NT2/D1 (cell line): ENCODE results near the gene CDKN2B.

Experiments
- DNase-seq: peaks from one replicate; pipeline ENCODE4 v3.0.0-alpha.2; 2011; ENCODE audit warnings: low read depth, low spot score
- H3K27me3 ChIP-seq: 2 replicates; pipeline ENCODE4 v1.6.0; 2011; ENCODE audit warnings: mild to moderate bottlenecking; ENCODE audit not compliant: insufficient read length, insufficient read depth
- H3K36me3 ChIP-seq: 2 replicates; pipeline ENCODE4 v1.6.1; 2011; ENCODE audit warnings: mild to moderate bottlenecking, low read length, mixed read lengths; ENCODE audit not compliant: insufficient read depth, insufficient read length
- H3K4me1 ChIP-seq: 2 replicates; pipeline ENCODE4 v1.5.1; 2011; ENCODE audit not compliant: insufficient read depth, insufficient read length
- H3K4me3 ChIP-seq: 2 replicates; pipeline ENCODE4 v1.5.1; 2011; ENCODE audit warnings: low read depth; ENCODE audit not compliant: insufficient read length
- H3K9ac ChIP-seq: 2 replicates; pipeline ENCODE4 v1.6.0; 2011; ENCODE audit warnings: low read depth; ENCODE audit not compliant: insufficient read length
- H3K9me3 ChIP-seq: 2 replicates; pipeline ENCODE4 v1.5.1; 2011; ENCODE audit warnings: mild to moderate bottlenecking, low read length; ENCODE audit not compliant: insufficient read depth
- SUZ12 ChIP-seq: IDR thresholded peaks from 2 replicates; pipeline ENCODE4 v1.6.1; 2011; ENCODE audit not compliant: insufficient read length, insufficient read depth; ENCODE audit errors: extremely low read depth
- YY1 ChIP-seq: IDR thresholded peaks from 2 replicates; pipeline ENCODE4 v1.6.1; 2011; ENCODE audit not compliant: insufficient read length, insufficient read depth
- ZNF274 ChIP-seq: IDR thresholded peaks from 2 replicates; pipeline ENCODE4 v1.6.1; 2011; ENCODE audit warnings: mild to moderate bottlenecking, low read depth, low read length

CDKN2B gene

DNA sequence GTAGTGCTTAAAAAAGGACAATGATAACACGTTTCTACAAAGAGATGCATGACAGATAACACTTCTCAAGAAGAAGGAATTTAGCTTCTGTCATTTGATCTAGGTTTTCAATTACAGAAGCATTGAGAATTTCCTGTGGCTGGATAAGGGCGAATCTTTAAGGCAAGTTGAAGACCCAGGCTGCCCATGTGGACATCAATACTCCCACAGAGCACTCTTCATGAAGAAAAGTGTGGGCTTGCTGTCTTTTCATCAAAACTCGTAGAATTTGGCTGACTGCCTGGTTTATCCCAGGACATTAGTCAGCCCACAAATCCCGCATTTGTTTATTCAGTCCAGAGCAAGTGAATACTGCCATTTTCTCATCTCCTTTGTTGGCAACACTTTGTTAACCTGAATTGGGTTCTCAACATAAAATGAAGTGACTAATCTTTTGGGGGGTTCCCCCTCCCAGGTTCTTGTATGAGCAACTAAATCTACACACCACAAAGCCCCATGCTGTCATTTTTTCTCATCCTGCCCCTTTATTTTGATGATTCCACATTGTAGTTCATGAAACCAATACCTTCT is 43.4 kb upstream of the CDKN2B start:
- Histone ChIP-seq H3K9me3 (no peaks in the 10 kb centered on the region), H3K36me3 (no peaks in the 10 kb centered on the region), H3K4me1 (no peaks in the 10 kb centered on the region), H3K9ac (no peak overlapping the region), H3K27me3 (no peaks in the 10 kb centered on the region), H3K4me3 (no peak overlapping the region)
- DNase-seq: no peak
- TF ChIP-seq ZNF274 (no peak), SUZ12 (no peak), YY1 (no peak)

DNA sequence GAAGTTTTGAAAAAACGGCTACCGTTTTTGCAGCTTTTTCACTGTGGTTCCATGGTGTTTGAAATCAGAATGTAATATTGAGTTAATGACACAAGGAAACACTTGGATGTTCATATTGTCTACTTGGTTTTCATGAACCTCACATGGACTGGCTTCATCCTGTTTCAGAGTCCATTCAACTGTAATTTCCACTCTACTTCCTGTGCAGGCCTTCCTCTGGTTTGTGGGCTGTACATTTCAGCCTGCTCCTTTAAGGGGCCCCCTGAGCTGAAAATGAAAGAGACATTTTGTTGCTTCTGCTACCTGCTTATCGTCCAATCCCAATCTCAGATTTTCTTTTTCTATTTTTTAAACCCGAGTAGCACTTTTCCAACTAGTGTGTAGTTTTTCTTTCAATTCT is 41.8 kb upstream of the CDKN2B start:
- no peak overlapping the region for H3K4me3 ChIP-seq
- DNase-seq: no peak
- TF ChIP-seq SUZ12 (no peak), YY1 (no peak), ZNF274 (no peak)
- no peaks in the 10 kb centered on the region for H3K36me3 ChIP-seq
- no peaks in the 10 kb centered on the region for H3K27me3 ChIP-seq
- H3K9ac ChIP-seq: no peak overlapping the region
- no peaks in the 10 kb centered on the region for H3K4me1 ChIP-seq
- no peaks in the 10 kb centered on the region for H3K9me3 ChIP-seq

DNA sequence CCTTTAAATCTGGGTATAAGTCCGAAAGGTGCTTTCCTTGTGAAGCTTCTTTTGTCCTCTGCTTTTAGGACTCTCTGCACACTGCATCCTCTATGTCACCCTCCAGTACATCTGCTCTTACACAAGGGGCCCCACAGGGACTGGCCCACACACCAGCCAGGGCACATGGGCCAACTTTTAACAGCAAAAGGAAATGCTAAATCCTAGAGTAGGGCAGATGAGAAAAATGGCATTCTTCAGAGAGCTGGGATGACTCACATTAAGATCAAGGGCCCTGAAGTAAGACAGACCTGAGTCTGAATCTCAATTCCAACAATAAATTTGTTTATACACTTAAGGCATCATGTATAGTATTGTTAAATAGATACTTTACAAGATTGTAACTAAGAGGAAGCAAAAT is 40.3 kb upstream of the CDKN2B start:
- no peak overlapping the region for H3K4me3 ChIP-seq
- no peaks in the 10 kb centered on the region for H3K27me3 ChIP-seq
- H3K9ac ChIP-seq: no peak overlapping the region
- no peak for DNase-seq
- H3K9me3 ChIP-seq: no peaks in the 10 kb centered on the region
- H3K4me1 ChIP-seq: no peaks in the 10 kb centered on the region
- H3K36me3 ChIP-seq: no peaks in the 10 kb centered on the region
- TF ChIP-seq ZNF274 (no peak), YY1 (no peak), SUZ12 (no peak)

DNA sequence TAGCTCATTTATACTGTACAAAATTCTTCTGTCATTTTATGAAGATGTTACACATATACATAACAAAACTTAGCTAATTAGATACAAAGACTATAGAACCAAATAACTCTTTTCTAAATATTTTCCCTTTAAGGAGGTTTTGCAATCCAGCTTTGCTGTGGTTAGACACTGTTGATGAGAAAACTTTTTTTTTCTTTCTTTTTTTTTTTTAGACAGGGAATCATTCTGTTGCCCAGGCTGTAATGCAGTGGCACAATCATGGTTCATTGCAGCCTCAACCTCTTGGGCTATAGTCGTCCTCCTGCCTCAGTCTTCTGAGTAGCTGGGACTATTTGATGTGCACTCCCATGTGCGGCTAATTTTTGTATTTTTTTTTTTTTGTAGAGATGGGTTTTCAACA is 38.5 kb upstream of the CDKN2B start:
- Histone ChIP-seq H3K27me3 (no peaks in the 10 kb centered on the region), H3K9ac (no peak overlapping the region), H3K4me1 (no peaks in the 10 kb centered on the region), H3K36me3 (no peaks in the 10 kb centered on the region), H3K4me3 (no peak overlapping the region), H3K9me3 (no peaks in the 10 kb centered on the region)
- TF ChIP-seq YY1 (no peak), SUZ12 (no peak), ZNF274 (no peak)
- no peak for DNase-seq

DNA sequence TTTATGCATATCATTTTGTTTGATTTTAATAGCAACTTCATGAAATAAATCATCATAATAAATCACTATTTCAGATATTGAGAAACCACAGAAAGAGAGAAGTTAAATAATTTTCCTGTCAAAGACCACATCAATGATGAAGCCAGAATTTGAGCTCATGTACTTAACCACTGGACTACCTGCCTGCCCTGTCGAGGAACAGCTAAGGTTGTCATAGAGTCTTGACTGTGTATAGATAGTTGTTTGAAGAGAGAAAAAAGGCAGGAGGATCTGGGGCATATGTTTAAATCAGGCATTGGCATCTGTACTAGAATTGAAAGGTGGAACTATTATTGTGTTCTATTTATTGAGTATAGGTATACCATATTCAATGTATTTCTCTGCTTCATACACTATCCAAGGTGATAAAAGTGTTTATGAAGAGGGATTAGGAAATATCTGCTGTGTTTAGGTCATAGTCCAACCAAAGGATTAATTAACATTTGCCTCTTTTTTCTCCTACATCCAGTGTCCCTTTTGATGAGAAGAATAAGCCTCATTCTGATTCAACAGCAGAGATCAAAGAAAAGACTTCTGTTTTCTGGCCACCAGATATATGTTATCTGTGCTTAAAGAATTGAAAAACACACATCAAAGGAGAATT is 37.3 kb upstream of the CDKN2B start:
- Histone ChIP-seq H3K36me3 (no peaks in the 10 kb centered on the region), H3K9ac (no peak overlapping the region), H3K27me3 (no peaks in the 10 kb centered on the region), H3K9me3 (no peaks in the 10 kb centered on the region), H3K4me1 (no peaks in the 10 kb centered on the region), H3K4me3 (no peak overlapping the region)
- TF ChIP-seq YY1: no peak
- no peak for TF ChIP-seq SUZ12
- TF ChIP-seq ZNF274: no peak
- DNase-seq: no peak

DNA sequence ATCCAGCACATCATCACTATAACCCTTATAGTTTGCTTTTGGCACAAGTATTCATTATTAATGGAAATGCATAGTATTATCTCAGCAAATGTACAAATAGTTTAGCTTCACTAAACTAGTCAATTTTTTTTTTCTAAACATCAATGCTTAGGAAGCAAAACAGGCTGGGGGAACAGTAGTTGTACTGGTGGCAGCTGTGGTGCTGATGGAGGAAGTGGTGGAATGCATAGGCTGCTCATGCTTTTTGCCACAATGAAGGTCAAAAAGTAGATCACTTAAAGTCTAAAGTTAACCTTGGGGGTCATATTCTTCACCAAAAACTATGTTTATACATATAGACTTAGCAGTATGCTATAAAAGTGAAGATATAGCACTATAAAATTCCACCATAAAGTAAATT is 36.3 kb upstream of the CDKN2B start:
- Histone ChIP-seq H3K9ac (no peak overlapping the region), H3K4me3 (no peak overlapping the region), H3K36me3 (no peaks in the 10 kb centered on the region), H3K4me1 (no peaks in the 10 kb centered on the region), H3K9me3 (no peaks in the 10 kb centered on the region), H3K27me3 (no peaks in the 10 kb centered on the region)
- TF ChIP-seq SUZ12 (no peak), YY1 (no peak), ZNF274 (no peak)
- DNase-seq: no peak

DNA sequence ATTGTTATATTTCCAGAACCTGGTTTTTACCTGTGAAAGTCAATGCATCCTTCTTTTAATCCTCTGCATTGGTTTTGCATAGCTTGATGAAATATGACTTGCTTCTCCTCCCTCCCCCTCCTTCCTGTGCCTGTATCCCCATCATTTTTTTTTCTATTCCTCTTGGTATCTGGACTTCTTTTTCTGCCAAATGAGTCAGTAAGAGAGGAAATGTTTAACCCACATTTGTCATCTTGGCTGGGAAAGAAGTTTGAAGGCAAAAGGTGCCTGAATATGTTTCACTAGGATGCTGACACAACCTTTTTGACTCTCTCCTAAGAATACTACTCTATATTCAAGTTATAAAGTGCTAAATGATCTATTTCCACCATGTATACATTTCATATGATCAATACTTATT is 35.5 kb upstream of the CDKN2B start:
- no peaks in the 10 kb centered on the region for H3K36me3 ChIP-seq
- H3K9me3 ChIP-seq: no peaks in the 10 kb centered on the region
- no peak for TF ChIP-seq ZNF274
- TF ChIP-seq YY1: no peak
- no peak for TF ChIP-seq SUZ12
- H3K9ac ChIP-seq: no peak overlapping the region
- no peaks in the 10 kb centered on the region for H3K27me3 ChIP-seq
- no peaks in the 10 kb centered on the region for H3K4me1 ChIP-seq
- no peak for DNase-seq
- H3K4me3 ChIP-seq: no peak overlapping the region

DNA sequence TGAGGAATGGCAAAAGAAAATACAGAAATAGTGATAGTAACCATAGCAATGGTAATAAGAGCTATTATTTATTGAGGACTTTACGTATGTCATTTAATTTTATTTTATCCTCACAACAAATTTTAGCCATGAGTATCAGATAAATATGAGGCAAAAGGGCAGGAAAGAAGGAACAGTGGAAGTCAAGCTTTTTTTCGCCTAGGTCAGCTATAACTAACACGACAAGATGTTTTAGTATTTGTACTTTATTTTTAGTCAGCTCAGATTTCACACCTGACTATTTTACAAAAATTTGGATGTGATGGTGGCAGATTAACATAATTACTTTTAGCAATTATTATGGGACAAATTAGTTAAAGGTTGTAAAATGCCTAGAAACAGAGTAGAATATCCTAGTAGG is 34.8 kb upstream of the CDKN2B start:
- no peak overlapping the region for H3K9ac ChIP-seq
- no peak for TF ChIP-seq ZNF274
- TF ChIP-seq SUZ12: no peak
- TF ChIP-seq YY1: no peak
- no peaks in the 10 kb centered on the region for H3K36me3 ChIP-seq
- H3K9me3 ChIP-seq: no peaks in the 10 kb centered on the region
- H3K27me3 ChIP-seq: no peaks in the 10 kb centered on the region
- no peaks in the 10 kb centered on the region for H3K4me1 ChIP-seq
- DNase-seq: no peak
- H3K4me3 ChIP-seq: no peak overlapping the region
